K562 (cell line): ENCODE results near the gene NFIC. TPM values are rescaled to one million over a fixed set of nuclear protein-coding genes. Genes with fewer than 3 reads are reported as not detected.
A peak's percentile ranks its signal among the peaks of the same experiment; 100 is the strongest.

Source experiments
- ARHGAP35 ChIP-seq: fragments of 450-650 bp; IDR thresholded peaks from 2 replicates; pipeline ENCODE4 v1.6.1; 2018; ENCODE audit not compliant: partially characterized antibody
- ATF1 ChIP-seq, 2 experiments: fragments of 450-650 bp in 1 of 2; IDR thresholded peaks; 2 replicates each; pipeline ENCODE4 v1.6.1; 2016; ENCODE audit warnings: missing compliant biosample characterization in 1 of 2, missing genetic modification characterization in 1 of 2
- CCAR2 ChIP-seq: fragments of 200-400 bp; formaldehyde crosslinking; IDR thresholded peaks from 2 replicates; pipeline ENCODE4 v1.6.1; 2017; ENCODE audit warnings: mild to moderate bottlenecking, low read depth, low read length
- CREM ChIP-seq: IDR thresholded peaks from 2 replicates; pipeline ENCODE4 v1.6.1; 2014; ENCODE audit warnings: antibody characterized with exemption, low read depth
- ELF2 ChIP-seq: fragments of 250-450 bp; sonication (Bioruptor Pico); IDR thresholded peaks from 2 replicates; pipeline ENCODE4 v1.5.0; 2021; ENCODE audit warnings: mild to moderate bottlenecking
- L3MBTL2 ChIP-seq: fragments of 450-650 bp; IDR thresholded peaks from 2 replicates; pipeline ENCODE4 v1.6.1; 2016; ENCODE audit warnings: mild to moderate bottlenecking, moderate library complexity
- LCOR ChIP-seq: sonication (generic); formaldehyde crosslinking; IDR thresholded peaks from 2 replicates; pipeline ENCODE4 v1.8.0; 2022; ENCODE audit warnings: mild to moderate bottlenecking, missing genetic modification reagents
- MEF2A ChIP-seq: IDR thresholded peaks from 2 replicates; pipeline ENCODE4 v1.6.1; 2011; ENCODE audit warnings: low read depth, mild to moderate bottlenecking, low read length, moderate library complexity; ENCODE audit not compliant: control insufficient read depth
- MEF2D ChIP-seq: conservative IDR thresholded peaks from 2 replicates; pipeline ENCODE4 v1.6.1; 2016; ENCODE audit warnings: low read depth, missing genetic modification characterization, missing compliant biosample characterization
- MEIS2 ChIP-seq: fragments of 450-650 bp; IDR thresholded peaks from 2 replicates; pipeline ENCODE4 v1.6.1; 2014; ENCODE audit warnings: mild to moderate bottlenecking; ENCODE audit not compliant: partially characterized antibody
- NR2C2 ChIP-seq, 2 experiments: fragments of 200-800 bp in 1 of 2; sonication (Bioruptor generic) in 1 of 2; sonication (generic) in 1 of 2; formaldehyde crosslinking in 1 of 2; IDR thresholded peaks; 2 replicates each; pipeline versions ENCODE4 v1.6.1 to v1.8.0; 2016 to 2022; ENCODE audit warnings: mild to moderate bottlenecking in 1 of 2, missing compliant biosample characterization in 1 of 2, missing genetic modification characterization in 1 of 2, missing genetic modification reagents in 1 of 2
- PRPF4 ChIP-seq: fragments of 200-400 bp; formaldehyde crosslinking; IDR thresholded peaks from one replicate; pipeline ENCODE4 v1.6.1; 2017; ENCODE audit warnings: low read length, low read depth, mild to moderate bottlenecking; ENCODE audit not compliant: insufficient read depth, poor library complexity, severe bottlenecking
- RAD51 ChIP-seq: fragments of 450-650 bp; IDR thresholded peaks from 2 replicates; pipeline ENCODE4 v1.7.1; 2016; ENCODE audit warnings: low read depth, mild to moderate bottlenecking, borderline replicate concordance
- SMARCA4 ChIP-seq: fragments of 450-650 bp; IDR thresholded peaks from 2 replicates; pipeline ENCODE4 v1.6.1; 2016
- SMARCC2 ChIP-seq: fragments of 450-650 bp; IDR thresholded peaks from 2 replicates; pipeline ENCODE4 v1.6.1; 2017; ENCODE audit warnings: antibody characterized with exemption, moderate library complexity, mild to moderate bottlenecking, low read depth
- ZBTB7A ChIP-seq: IDR thresholded peaks from 2 replicates; pipeline ENCODE4 v1.6.1; 2011; ENCODE audit warnings: low read depth, mild to moderate bottlenecking, low read length, moderate library complexity, borderline replicate concordance; ENCODE audit not compliant: control insufficient read depth
- ZNF12 ChIP-seq: sonication (generic); formaldehyde crosslinking; IDR thresholded peaks from 2 replicates; pipeline ENCODE4 v1.4.0; 2020; ENCODE audit warnings: mild to moderate bottlenecking, missing genetic modification reagents
- ZNF584 ChIP-seq: fragments of 200-800 bp; sonication (Bioruptor generic); IDR thresholded peaks from 2 replicates; pipeline ENCODE4 v1.6.1; 2016; ENCODE audit warnings: low read depth, mild to moderate bottlenecking, missing genetic modification characterization, missing compliant biosample characterization
- polyA plus RNA-seq, 8 experiments: library from polyadenylated mRNA; depleted of rRNA in 4 of 8; stranded (reverse) in 5 of 8; unstranded in 3 of 8; fragments of >200 nt; fragmentation: Nextera tagmentation in 2 of 8; fragmentation: Illumina TruSeq in 1 of 8; extraction: Ambion mirVana in 2 of 8; extraction: Trizol in 1 of 8; gene quantifications; 2 replicates each; pipeline versions ENCODE4 v1.2.1 to v1.2.3, GENCODE V29; 2011 to 2014; ENCODE audit warnings: inconsistent platforms in 1 of 8, missing spikeins in 1 of 8
- total RNA-seq, 7 experiments: library from RNA; depleted of rRNA in 6 of 7; stranded (reverse); fragments of >200 nt in 6 of 7; fragmentation: Illumina TruSeq in 2 of 7; extraction: Trizol in 2 of 7; gene quantifications; 2 replicates each; pipeline versions ENCODE4 v1.2.1 to v1.2.3, GENCODE V29; 2011 to 2021; ENCODE audit warnings: low replicate concordance in 1 of 7
- TF ChIP-seq, protein P1 (sequence below): sonication (generic); formaldehyde crosslinking; IDR thresholded peaks from 2 replicates; pipeline ENCODE4 v1.9.0; 2022; ENCODE audit warnings: mild to moderate bottlenecking, missing genetic modification reagents
- TF ChIP-seq, protein P2 (sequence below): fragments of 200-800 bp; sonication (Bioruptor generic); IDR thresholded peaks from 2 replicates; pipeline ENCODE4 v1.6.1; 2017; ENCODE audit warnings: missing genetic modification characterization, missing compliant biosample characterization
- TF ChIP-seq, protein P3 (sequence below): fragments of 450-650 bp; IDR thresholded peaks from 2 replicates; pipeline ENCODE4 v1.6.1; 2016; ENCODE audit warnings: borderline replicate concordance
- TF ChIP-seq, protein P4 (sequence below), 2 experiments: fragments of 450-650 bp; conservative IDR thresholded peaks; 2 replicates each; pipeline ENCODE4 v1.6.1; 2017; ENCODE audit warnings: mild to moderate bottlenecking in 2 of 2, moderate library complexity in 2 of 2

The NFIC gene
- total and polyA plus RNA-seq, 9 of the 15 experiments (the other 6 are each of a cell fraction or from before 2014, with no cell fraction given) = 0.71 to 62.1 (median 6.9) TPM

DNA sequence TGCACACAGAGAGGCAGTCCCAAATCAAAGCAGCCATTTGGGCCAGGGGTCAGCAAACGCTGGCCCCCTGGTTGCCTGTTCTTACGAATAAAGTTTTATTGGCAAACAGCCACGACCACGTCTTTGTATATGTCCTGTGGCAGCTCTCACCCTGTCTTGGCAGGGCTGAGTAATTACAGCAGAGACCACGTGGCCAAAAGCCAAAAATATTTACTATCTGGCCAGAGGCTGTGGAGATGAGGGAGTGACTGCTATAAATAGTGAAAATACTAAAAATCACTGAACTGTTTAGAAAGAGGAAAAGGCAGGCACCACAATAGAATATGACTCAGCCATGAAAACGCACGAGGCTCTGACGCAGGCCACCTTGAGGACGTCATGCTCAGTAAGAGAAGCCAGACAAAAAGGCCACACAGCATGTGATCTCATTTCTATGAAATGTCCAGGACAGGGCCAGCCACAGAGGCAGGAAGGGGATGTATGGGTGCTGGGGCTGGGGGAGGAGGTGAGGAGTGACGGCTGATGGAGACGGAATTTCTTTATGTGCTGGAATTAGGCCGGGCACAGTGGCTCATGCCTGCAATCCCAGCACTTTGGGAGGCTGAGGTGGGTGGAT lies 84.5 kb downstream of the NFIC start (continued):
- TF ChIP-seq, protein P1, sequence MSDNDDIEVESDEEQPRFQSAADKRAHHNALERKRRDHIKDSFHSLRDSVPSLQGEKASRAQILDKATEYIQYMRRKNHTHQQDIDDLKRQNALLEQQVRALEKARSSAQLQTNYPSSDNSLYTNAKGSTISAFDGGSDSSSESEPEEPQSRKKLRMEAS = peak; percentile 72
- TF ChIP-seq RAD51 (peak; percentile 50; the same call in 1 of the 2 replicates), ARHGAP35 (no peak), PRPF4 (no peak), L3MBTL2 (peak; percentile 56), ZNF12 (peak; percentile 71; the same call in 1 of the 2 replicates), LCOR (CRISPR knock-in tag) (peak; percentile 50; the same call in 1 of the 2 replicates), CREM (peak; percentile 88), ZNF584 (CRISPR knock-in tag) (no peak), SMARCC2 (no peak), SMARCA4 (0 out of 2 replicates have a peak, but pooled peaks have one; percentile 11), MEF2A (peak; percentile 81), MEF2D (peak; percentile 99), ATF1 (CRISPR knock-in tag; IDR thresholded peaks at IDR 0.05) (no peak), ATF1 (tag; IDR thresholded peaks at IDR 0.05) (peak; percentile 81), CCAR2 (no peak), MEIS2 (peak; percentile 72), NR2C2 (CRISPR knock-in tag; IDR thresholded peaks at IDR 0.05) (no peak), NR2C2 (tag; IDR thresholded peaks at IDR 0.05) (peak; percentile 67; the same call in 1 of the 2 replicates), ELF2 (CRISPR knock-in tag) (no peak), ZBTB7A (peak; percentile 54)
- TF ChIP-seq, protein P2, sequence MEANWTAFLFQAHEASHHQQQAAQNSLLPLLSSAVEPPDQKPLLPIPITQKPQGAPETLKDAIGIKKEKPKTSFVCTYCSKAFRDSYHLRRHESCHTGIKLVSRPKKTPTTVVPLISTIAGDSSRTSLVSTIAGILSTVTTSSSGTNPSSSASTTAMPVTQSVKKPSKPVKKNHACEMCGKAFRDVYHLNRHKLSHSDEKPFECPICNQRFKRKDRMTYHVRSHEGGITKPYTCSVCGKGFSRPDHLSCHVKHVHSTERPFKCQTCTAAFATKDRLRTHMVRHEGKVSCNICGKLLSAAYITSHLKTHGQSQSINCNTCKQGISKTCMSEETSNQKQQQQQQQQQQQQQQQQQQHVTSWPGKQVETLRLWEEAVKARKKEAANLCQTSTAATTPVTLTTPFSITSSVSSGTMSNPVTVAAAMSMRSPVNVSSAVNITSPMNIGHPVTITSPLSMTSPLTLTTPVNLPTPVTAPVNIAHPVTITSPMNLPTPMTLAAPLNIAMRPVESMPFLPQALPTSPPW (CRISPR knock-in tag) = peak; percentile 55
- TF ChIP-seq, protein P3, sequence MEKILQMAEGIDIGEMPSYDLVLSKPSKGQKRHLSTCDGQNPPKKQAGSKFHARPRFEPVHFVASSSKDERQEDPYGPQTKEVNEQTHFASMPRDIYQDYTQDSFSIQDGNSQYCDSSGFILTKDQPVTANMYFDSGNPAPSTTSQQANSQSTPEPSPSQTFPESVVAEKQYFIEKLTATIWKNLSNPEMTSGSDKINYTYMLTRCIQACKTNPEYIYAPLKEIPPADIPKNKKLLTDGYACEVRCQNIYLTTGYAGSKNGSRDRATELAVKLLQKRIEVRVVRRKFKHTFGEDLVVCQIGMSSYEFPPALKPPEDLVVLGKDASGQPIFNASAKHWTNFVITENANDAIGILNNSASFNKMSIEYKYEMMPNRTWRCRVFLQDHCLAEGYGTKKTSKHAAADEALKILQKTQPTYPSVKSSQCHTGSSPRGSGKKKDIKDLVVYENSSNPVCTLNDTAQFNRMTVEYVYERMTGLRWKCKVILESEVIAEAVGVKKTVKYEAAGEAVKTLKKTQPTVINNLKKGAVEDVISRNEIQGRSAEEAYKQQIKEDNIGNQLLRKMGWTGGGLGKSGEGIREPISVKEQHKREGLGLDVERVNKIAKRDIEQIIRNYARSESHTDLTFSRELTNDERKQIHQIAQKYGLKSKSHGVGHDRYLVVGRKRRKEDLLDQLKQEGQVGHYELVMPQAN = 0 out of 2 replicates have a peak, but pooled peaks have one; percentile 13
- TF ChIP-seq, protein P4, sequence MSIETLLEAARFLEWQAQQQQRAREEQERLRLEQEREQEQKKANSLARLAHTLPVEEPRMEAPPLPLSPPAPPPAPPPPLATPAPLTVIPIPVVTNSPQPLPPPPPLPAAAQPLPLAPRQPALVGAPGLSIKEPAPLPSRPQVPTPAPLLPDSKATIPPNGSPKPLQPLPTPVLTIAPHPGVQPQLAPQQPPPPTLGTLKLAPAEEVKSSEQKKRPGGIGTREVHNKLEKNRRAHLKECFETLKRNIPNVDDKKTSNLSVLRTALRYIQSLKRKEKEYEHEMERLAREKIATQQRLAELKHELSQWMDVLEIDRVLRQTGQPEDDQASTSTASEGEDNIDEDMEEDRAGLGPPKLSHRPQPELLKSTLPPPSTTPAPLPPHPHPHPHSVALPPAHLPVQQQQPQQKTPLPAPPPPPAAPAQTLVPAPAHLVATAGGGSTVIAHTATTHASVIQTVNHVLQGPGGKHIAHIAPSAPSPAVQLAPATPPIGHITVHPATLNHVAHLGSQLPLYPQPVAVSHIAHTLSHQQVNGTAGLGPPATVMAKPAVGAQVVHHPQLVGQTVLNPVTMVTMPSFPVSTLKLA (conservative IDR thresholded peaks at IDR 0.05) = peak; percentile 66 to 69
